HCT116 (cell line): ENCODE data around the gene KCNQ4. TPM values are rescaled to one million over a fixed set of nuclear protein-coding genes. Genes with fewer than 3 reads are reported as not detected.

Experiments
- ATAC-seq: fragments of 200-7000 bp; cut with Tn5 transposase; 2 replicates; pipeline ENCODE4 v1.9.1; 2020; ENCODE audit warnings: mild to moderate bottlenecking, moderate library complexity
- BruUV-seq: library from RNA; stranded (reverse); fragments of 400-500 nt; replicated peaks from 2 replicates; lab custom pipeline; 2021; lab: Mats Ljungman, UMichigan
- CTCF ChIA-PET: fragments of 300-600 bp; sonication (Branson Sonifier 250); formaldehyde crosslinking; loops from one replicate; lab custom pipeline; 2021; ENCODE audit warnings: antibody characterized with exemption; lab: Charles Lee
- POLR2A ChIA-PET: fragments of 300-600, 350-600 bp; sonication (Branson Sonifier 250); formaldehyde crosslinking; loops from one replicate; lab custom pipeline; 2021; ENCODE audit warnings: antibody characterized with exemption; lab: Charles Lee
- RAD21 ChIA-PET, 2 experiments: fragments of 300-600 bp; sonication (Branson Sonifier 250); formaldehyde crosslinking; loops; one replicate each; lab custom pipeline; 2023; ENCODE audit warnings: low total read pairs in 2 of 2; ENCODE audit not compliant: uncharacterized antibody in 2 of 2, unreplicated experiment in 2 of 2, low non-redundant PET in 1 of 2; lab: Charles Lee
- DNase-seq: peaks from one replicate; pipeline ENCODE4 v3.0.0-alpha.2; 2010; ENCODE audit warnings: low read depth, low spot score
- H2AFZ ChIP-seq: fragments of 200-600 bp; shearing (Covaris generic), sonication (generic); 2 replicates; pipeline ENCODE4 v1.6.1; 2017; ENCODE audit warnings: low read depth, mixed run types, mixed read lengths, antibody characterized with exemption, low read length; ENCODE audit not compliant: poor library complexity, severe bottlenecking
- H3K27ac ChIP-seq: 2 replicates; pipeline ENCODE4 v1.5.1; 2012; ENCODE audit warnings: low read depth, low read length
- H3K27me3 ChIP-seq: fragments of 200-600 bp; sonication (generic); 2 replicates; pipeline ENCODE4 v1.6.1; 2016; ENCODE audit warnings: mixed run types, low read length, mixed read lengths; ENCODE audit not compliant: insufficient read depth
- H3K36me3 ChIP-seq, 2 experiments: fragments of 200-500 bp in 1 of 2; fragments of 200-600 bp in 1 of 2; sonication (Bioruptor generic) in 1 of 2; sonication (generic) in 1 of 2; 2 replicates each; pipeline versions ENCODE4 v1.5.1 to v1.6.1; 2014 to 2016; ENCODE audit warnings: low read length in 2 of 2, inconsistent platforms in 1 of 2, mixed read lengths in 1 of 2, mixed run types in 1 of 2; ENCODE audit not compliant: insufficient read depth in 2 of 2, control insufficient read depth in 1 of 2
- H3K4me1 ChIP-seq, 2 experiments: fragments of 200-600 bp in 1 of 2; sonication (generic) in 1 of 2; 2 replicates each; pipeline versions ENCODE4 v1.5.1 to v1.6.1; 2012 to 2017; ENCODE audit warnings: low read length in 2 of 2, inconsistent platforms in 1 of 2, mild to moderate bottlenecking in 1 of 2, mixed read lengths in 1 of 2, mixed run types in 1 of 2, moderate library complexity in 1 of 2; ENCODE audit not compliant: insufficient read depth in 2 of 2, control insufficient read depth in 1 of 2
- H3K4me2 ChIP-seq: fragments of 200-600 bp; sonication (generic); 2 replicates; pipeline ENCODE4 v1.6.1; 2017; ENCODE audit warnings: mixed run types, low read length, mixed read lengths
- H3K4me3 ChIP-seq, 2 experiments: fragments of 200-600 bp in 1 of 2; sonication (generic) in 1 of 2; replicated peaks in 1 of 2; 2 replicates each; pipeline ENCODE4 v1.5.1; 2011 to 2016; ENCODE audit warnings: low read length in 2 of 2, control low read depth in 1 of 2, low read depth in 1 of 2, mild to moderate bottlenecking in 1 of 2, mixed read lengths in 1 of 2, mixed run types in 1 of 2
- H3K79me2 ChIP-seq: fragments of 200-600 bp; sonication (generic); 2 replicates; pipeline ENCODE4 v1.6.1; 2017; ENCODE audit warnings: mild to moderate bottlenecking, mixed run types, low read length, moderate library complexity, mixed read lengths; ENCODE audit not compliant: insufficient read depth
- H3K9ac ChIP-seq: fragments of 200-600 bp; sonication (generic); 2 replicates; pipeline ENCODE4 v1.6.1; 2016; ENCODE audit warnings: low read length, mixed read lengths
- H3K9me2 ChIP-seq: fragments of 200-600 bp; sonication (generic), shearing (Covaris generic); 2 replicates; pipeline ENCODE4 v1.6.1; 2017; ENCODE audit warnings: mixed run types, mild to moderate bottlenecking, moderate library complexity; ENCODE audit not compliant: insufficient read depth
- H3K9me3 ChIP-seq, 2 experiments: fragments of 200-500 bp in 1 of 2; fragments of 200-600 bp in 1 of 2; sonication (Bioruptor generic) in 1 of 2; sonication (generic) in 1 of 2; 2 replicates each; pipeline ENCODE4 v1.6.1; 2014 to 2017; ENCODE audit warnings: low read length in 2 of 2, mixed read lengths in 2 of 2, inconsistent platforms in 1 of 2, low read depth in 1 of 2, mild to moderate bottlenecking in 1 of 2, mixed run types in 1 of 2, moderate library complexity in 1 of 2; ENCODE audit not compliant: control insufficient read depth in 1 of 2, insufficient read depth in 1 of 2
- H4K20me1 ChIP-seq: fragments of 200-600 bp; sonication (generic), shearing (Covaris generic); 2 replicates; pipeline ENCODE4 v1.6.1; 2017; ENCODE audit warnings: mixed run types, mild to moderate bottlenecking, moderate library complexity; ENCODE audit not compliant: insufficient read depth
- CTCF ChIP-seq, 3 experiments: fragments of 200-600 bp in 1 of 3; sonication (generic) in 1 of 3; IDR thresholded peaks in 2 of 3; conservative IDR thresholded peaks in 1 of 3; 2 replicates each; pipeline ENCODE4 v1.5.1; 2012 to 2017; ENCODE audit warnings: low read depth in 2 of 3, low read length in 2 of 3, antibody characterized with exemption in 1 of 3, borderline replicate concordance in 1 of 3, control low read depth in 1 of 3, mild to moderate bottlenecking in 1 of 3, mixed read lengths in 1 of 3, mixed run types in 1 of 3, moderate library complexity in 1 of 3; ENCODE audit not compliant: insufficient read depth in 1 of 3
- ELF1 ChIP-seq: IDR thresholded peaks from 2 replicates; pipeline ENCODE4 v1.6.1; 2012; ENCODE audit warnings: low read depth, borderline replicate concordance
- EZH2 ChIP-seq: fragments of 200-600 bp; sonication (generic); IDR thresholded peaks from 2 replicates; pipeline ENCODE4 v1.6.1; 2017; ENCODE audit warnings: antibody characterized with exemption, mixed run types
- EZH2phosphoT487 ChIP-seq: fragments of 200-600 bp; IDR thresholded peaks from 2 replicates; pipeline ENCODE4 v1.6.1; 2018; ENCODE audit warnings: antibody characterized with exemption, borderline replicate concordance
- FOSL1 ChIP-seq: IDR thresholded peaks from 2 replicates; pipeline ENCODE4 v1.6.1; 2012; ENCODE audit warnings: low read depth
- JUND ChIP-seq: IDR thresholded peaks from 2 replicates; pipeline ENCODE4 v1.6.1; 2012
- MAX ChIP-seq: IDR thresholded peaks from 2 replicates; pipeline ENCODE4 v1.6.1; 2012
- POLR2A ChIP-seq: IDR thresholded peaks from 2 replicates; pipeline ENCODE4 v1.7.0; 2011; ENCODE audit warnings: borderline replicate concordance; ENCODE audit not compliant: insufficient read depth, insufficient read length; ENCODE audit errors: extremely low read depth
- POLR2AphosphoS5 ChIP-seq: IDR thresholded peaks from 2 replicates; pipeline ENCODE4 v1.6.1; 2011; ENCODE audit warnings: mild to moderate bottlenecking, low read depth, low read length, moderate library complexity
- RAD21 ChIP-seq: IDR thresholded peaks from 2 replicates; pipeline ENCODE4 v1.6.1; 2012; ENCODE audit warnings: low read depth, mild to moderate bottlenecking
- REST ChIP-seq: IDR thresholded peaks from 2 replicates; pipeline ENCODE4 v1.6.1; 2012; ENCODE audit warnings: low read depth
- SP1 ChIP-seq: IDR thresholded peaks from 2 replicates; pipeline ENCODE4 v1.6.1; 2012; ENCODE audit warnings: low read depth
- SRF ChIP-seq: IDR thresholded peaks from 2 replicates; pipeline ENCODE4 v1.6.1; 2012; ENCODE audit warnings: low read depth
- TCF7L2 ChIP-seq: IDR thresholded peaks from 2 replicates; pipeline ENCODE4 v1.7.0; 2011; ENCODE audit warnings: borderline replicate concordance, inconsistent platforms; ENCODE audit not compliant: insufficient read depth, insufficient read length; ENCODE audit errors: extremely low read depth
- ZBTB33 ChIP-seq: IDR thresholded peaks from 2 replicates; pipeline ENCODE4 v1.6.1; 2011; ENCODE audit warnings: mild to moderate bottlenecking, low read length, moderate library complexity; ENCODE audit not compliant: insufficient replicate concordance; ENCODE audit errors: extremely low read depth
- ZFX ChIP-seq: fragments of 450-650 bp; IDR thresholded peaks from 2 replicates; pipeline ENCODE4 v1.6.1; 2017
- intact Hi-C: fragments of 100-400 bp; cut with micrococcal nuclease; formaldehyde crosslinking; loops from 2 replicates; pipeline ENCODE4 v1.10.0; 2022
- total RNA-seq: library from RNA; stranded (reverse); gene quantifications from one replicate; pipeline ENCODE4 v1.2.1, GENCODE V29; 2021; ENCODE audit not compliant: unreplicated experiment

The KCNQ4 gene
- total RNA-seq, 1 experiment from 2014 or later, result 4.1 TPM

- no peak overlapping the region for H2AFZ ChIP-seq
- H3K9ac ChIP-seq, result no peak overlapping the region
- H3K4me3 ChIP-seq, result no peak overlapping the region
- no TSS peak for BruUV-seq
- peaks cover 11 to 37% of the 10 kb centered on the region in 2 experiments for H3K4me1 ChIP-seq
- POLR2A ChIA-PET, result no interaction called here
- RAD21 ChIA-PET, result no interaction called here
- no peak overlapping the region for H3K27ac ChIP-seq
- intact Hi-C loops, result no loop called here
- no peaks in the 10 kb centered on the region for H3K9me3 ChIP-seq
- TF ChIP-seq REST (no peak), EZH2phosphoT487 (no peak), SP1 (no peak), MAX (no peak), RAD21 (no peak), ELF1 (no peak), FOSL1 (no peak), EZH2 (no peak), ZFX (no peak), ZBTB33 (no peak), POLR2A (no peak), JUND (no peak), POLR2AphosphoS5 (no peak), SRF (no peak), TCF7L2 (no peak), CTCF (IDR thresholded peaks at IDR 0.05 in 2 of 3, conservative IDR thresholded peaks at IDR 0.05 in 1 of 3; ENCODE audit: borderline replicate concordance in 1 of 3, insufficient read depth in 1 of 3, low read depth in 2 of 3, low read length in 2 of 3) (no peak)
- TF ChIP-seq, all 23 proteins: peak for 0
- Histone ChIP-seq H3K4me2 (no peak overlapping the region), H4K20me1 (no peaks in the 10 kb centered on the region), H3K36me3 (no peaks in the 10 kb centered on the region), H3K9me2 (no peaks in the 10 kb centered on the region), H3K79me2 (peaks cover 7% of the 10 kb centered on the region; the same call in 1 of the 2 replicates), H3K27me3 (no peaks in the 10 kb centered on the region)
- DNase-seq (no peak), ATAC-seq (no peak)
- CTCF ChIA-PET, result interaction anchor here (1.7 kb wide), 1 partner anchor 13 kb away, joined by 5 read pairs; no protein-coding TSS in a partner anchor
These were observed 3.6 kb downstream of the KCNQ4 start for GRCh38 chr1:40786995-40787705.
